GM19193 (cell line): ENCODE measurements around the gene IFNL4.
A peak's percentile ranks its signal among the peaks of the same experiment; 100 is the strongest.

Source experiments
- POLR2A ChIP-seq: IDR thresholded peaks from 4 replicates; pipeline ENCODE4 v1.6.1; 2011; ENCODE audit not compliant: insufficient read depth, insufficient read length; ENCODE audit errors: extremely low read depth

The IFNL4 gene

DNA sequence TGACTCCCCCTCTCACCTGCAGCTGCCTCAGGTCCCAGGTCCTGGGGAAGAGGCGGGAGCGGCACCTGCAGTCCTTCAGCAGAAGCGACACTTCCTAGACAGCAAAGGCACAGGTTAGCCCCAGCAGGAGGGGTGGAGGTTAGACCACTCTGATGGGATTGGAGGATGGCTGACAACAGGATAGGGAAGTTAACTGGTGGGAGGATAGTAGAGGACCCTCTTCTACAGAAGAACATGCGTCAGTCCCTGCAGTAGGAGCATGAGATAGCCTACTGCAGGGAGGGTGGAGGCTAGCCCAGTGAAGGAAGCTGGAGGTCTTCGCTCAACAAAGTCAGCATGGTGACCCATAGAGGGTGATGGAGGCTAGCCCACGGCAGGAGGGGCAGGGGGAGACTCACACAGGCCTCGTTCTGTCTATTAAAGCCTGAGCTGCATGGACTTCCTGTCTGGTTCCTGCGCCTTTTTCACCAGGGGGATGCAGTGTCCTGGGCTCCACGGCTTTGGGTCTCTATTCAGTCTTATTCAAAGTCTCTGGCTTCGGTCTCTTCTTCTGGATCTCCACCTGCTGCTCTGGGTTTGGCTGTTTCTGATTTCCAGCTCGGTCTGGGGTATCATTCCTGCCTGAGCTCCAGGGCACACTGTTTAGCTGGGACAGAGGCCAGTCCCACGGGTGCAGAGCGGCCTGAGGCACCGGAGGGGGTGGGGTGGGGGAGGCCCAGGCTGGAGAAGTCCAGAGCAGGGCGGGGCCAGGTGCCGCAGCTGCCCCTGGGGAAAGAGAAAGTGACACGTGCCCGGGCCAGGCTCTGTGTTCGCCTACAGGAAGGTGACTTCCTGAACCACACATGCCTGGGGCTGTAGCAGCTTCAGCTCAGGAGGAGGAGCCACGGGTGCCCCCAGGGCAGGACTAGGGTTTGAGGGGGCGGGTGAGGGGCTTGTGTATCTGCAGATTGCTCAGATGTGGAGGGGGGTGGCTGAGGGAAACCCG, 11.2 kb downstream of the IFNL4 start:
- TF ChIP-seq POLR2A, result peak; percentile 43

DNA sequence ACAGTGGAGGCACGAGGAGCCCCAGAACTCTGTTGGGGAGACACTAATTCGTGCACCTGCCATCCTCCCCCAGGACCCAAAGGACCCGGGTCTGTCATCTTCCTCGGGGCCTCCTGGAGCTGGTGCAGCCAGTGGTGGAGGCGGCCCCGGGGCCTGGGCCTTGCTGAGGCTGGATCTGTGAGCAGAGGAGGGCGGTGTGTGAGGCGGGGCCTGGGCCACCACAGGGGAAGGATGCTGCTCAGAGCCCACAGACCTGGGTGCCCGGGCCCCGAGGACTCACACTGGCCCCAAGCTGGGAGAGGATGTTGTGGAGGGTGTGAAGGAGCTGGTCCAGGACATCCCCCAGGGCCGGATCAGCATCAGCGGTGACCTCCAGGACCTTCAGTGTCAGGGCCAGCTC, 12.1 kb downstream of the IFNL4 start:
- TF ChIP-seq POLR2A, result no peak

DNA sequence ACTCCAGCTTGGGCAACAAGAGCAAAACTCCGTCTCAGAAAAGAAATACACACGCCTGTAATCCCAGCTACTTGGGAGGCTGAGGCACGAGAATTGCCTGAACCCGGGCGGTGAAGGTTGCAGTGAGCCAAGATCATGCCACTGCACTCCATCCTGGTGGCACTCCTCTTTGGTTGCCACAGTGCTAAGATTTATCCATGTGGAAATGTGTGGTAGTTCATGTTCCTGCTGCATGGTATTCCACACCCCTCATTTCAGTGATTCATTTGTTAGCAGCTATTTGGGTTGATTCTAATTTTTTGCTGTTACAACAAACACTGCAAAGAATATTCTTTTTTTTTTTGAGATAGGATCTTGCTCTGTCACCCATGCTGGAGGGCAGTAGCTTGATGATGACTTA, 15.9 kb downstream of the IFNL4 start:
- no peak for TF ChIP-seq POLR2A

- TF ChIP-seq POLR2A, result no peak
Observed at GRCh38 chr19:39230096-39230764, 18.4 kb downstream of the IFNL4 start.

DNA sequence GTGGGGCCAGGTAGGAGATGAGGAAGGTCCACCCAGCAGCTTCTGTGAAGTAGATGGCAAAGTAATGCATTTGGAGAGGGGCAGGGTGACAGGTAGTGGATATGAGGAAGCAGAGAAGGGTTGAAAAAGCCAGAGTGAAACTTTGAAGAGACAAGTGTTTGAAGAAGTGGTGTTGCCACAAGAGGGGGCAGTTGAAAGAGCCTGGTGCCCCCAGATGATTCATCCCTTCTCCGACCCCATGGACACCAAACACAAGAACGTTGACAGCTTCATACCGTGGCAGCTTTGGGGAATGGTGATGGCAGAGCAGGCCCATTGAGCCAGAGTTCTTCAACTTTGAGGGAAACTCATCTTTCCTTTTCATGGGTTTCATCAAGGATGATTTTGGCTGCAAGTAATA, 23.7 kb downstream of the IFNL4 start:
- no peak for TF ChIP-seq POLR2A

GRCh38 chr19:39223703-39224279, 24.9 kb downstream of the IFNL4 start:
- no peak for TF ChIP-seq POLR2A

GRCh38 chr19:39218230-39219007, 30.2 kb downstream of the IFNL4 start:
- TF ChIP-seq POLR2A, result no peak

GRCh38 chr19:39217094-39217493, 31.6 kb downstream of the IFNL4 start:
- no peak for TF ChIP-seq POLR2A

- TF ChIP-seq POLR2A, result no peak
Observed at GRCh38 chr19:39212375-39212742, 36.3 kb downstream of the IFNL4 start.

GRCh38 chr19:39211731-39212374, 36.8 kb downstream of the IFNL4 start:
- TF ChIP-seq POLR2A, result no peak

- no peak for TF ChIP-seq POLR2A
Observed at GRCh38 chr19:39209196-39209595, 39.5 kb downstream of the IFNL4 start.

GRCh38 chr19:39208175-39208795, 40.4 kb downstream of the IFNL4 start:
- TF ChIP-seq POLR2A, result no peak

DNA sequence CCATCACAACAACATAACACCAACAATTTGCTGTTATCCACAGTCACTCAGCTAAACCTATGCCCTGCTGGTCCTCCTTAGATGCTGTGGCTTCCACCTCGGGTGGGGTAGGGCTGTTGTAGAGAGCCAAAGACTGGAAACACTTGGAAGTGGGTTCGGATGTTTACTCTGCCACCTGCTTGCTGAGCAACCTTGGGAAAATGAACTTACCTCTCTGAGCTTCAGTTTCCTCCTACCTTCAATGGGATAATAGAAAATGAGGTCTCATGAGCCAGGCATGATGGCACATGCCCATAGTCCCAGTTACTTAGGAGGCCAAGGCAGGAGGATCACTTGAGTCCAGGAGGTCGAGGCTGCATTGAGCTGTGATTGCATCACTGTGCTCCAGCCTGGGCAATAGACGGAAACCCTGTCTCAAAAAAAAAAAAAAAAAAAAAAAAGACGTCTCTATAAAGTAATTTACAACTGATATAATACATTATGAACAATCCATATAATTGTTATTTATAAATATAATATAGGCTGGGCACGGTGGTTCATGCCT, 41.3 kb downstream of the IFNL4 start:
- no peak for TF ChIP-seq POLR2A

DNA sequence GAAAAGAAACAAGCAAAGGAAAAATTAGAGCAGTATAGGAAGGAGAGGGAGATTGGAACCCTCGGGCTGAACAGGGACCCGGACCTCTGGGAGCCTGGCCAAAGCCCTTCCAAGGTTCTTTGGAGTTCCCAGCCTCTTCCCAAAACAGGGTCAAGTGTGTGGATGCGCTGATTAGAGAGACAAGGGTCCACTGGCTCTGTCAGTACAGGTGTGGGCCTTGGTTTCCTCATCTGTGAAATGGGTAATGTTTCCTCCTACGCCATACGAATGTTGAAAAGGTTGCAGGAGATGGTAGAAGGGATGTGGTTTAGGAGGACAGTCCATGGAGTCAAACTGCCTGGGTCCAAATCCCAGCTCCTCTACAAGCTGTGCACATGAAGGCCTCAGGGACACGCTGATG, 42.5 kb downstream of the IFNL4 start:
- no peak for TF ChIP-seq POLR2A
